ENCODE results near the gene UGT2B15.

Gene UGT2B15

GRCh38 chr4:68617003-68617698 is 53.3 kb downstream of the UGT2B15 start:
- TF ChIP-seq CTCF (IDR thresholded peaks at IDR 0.05; ENCODE audit: control insufficient read depth, insufficient read depth, low read depth, low read length, missing control alignments), result no peak
- H3K4me3 ChIP-seq (ENCODE audit: control insufficient read depth, low read depth, low read length), result no peak overlapping the region
- DNase-seq (ENCODE audit: low read depth), result no peak

GRCh38 chr4:68615699-68616422 is 54.6 kb downstream of the UGT2B15 start:
- DNase-seq (ENCODE audit: low read depth), result no peak
- TF ChIP-seq CTCF (IDR thresholded peaks at IDR 0.05; ENCODE audit: control insufficient read depth, insufficient read depth, low read depth, low read length, missing control alignments), result no peak
- H3K4me3 ChIP-seq (ENCODE audit: control insufficient read depth, low read depth, low read length), result no peak overlapping the region

- DNase-seq (ENCODE audit: low read depth), result no peak
- H3K4me3 ChIP-seq (ENCODE audit: control insufficient read depth, low read depth, low read length), result no peak overlapping the region
- TF ChIP-seq CTCF (IDR thresholded peaks at IDR 0.05; ENCODE audit: control insufficient read depth, insufficient read depth, low read depth, low read length, missing control alignments), result no peak
Measured at GRCh38 chr4:68613752-68614151, 56.7 kb downstream of the UGT2B15 start.

GRCh38 chr4:68606240-68606639 is 64.2 kb downstream of the UGT2B15 start:
- H3K4me3 ChIP-seq (ENCODE audit: control insufficient read depth, low read depth, low read length), result no peak overlapping the region
- no peak for DNase-seq (ENCODE audit: low read depth)
- no peak for TF ChIP-seq CTCF (IDR thresholded peaks at IDR 0.05; ENCODE audit: control insufficient read depth, insufficient read depth, low read depth, low read length, missing control alignments)

GRCh38 chr4:68599150-68599549 is 71.3 kb downstream of the UGT2B15 start:
- no peak for TF ChIP-seq CTCF (IDR thresholded peaks at IDR 0.05; ENCODE audit: control insufficient read depth, insufficient read depth, low read depth, low read length, missing control alignments)
- no peak overlapping the region for H3K4me3 ChIP-seq (ENCODE audit: control insufficient read depth, low read depth, low read length)
- DNase-seq (ENCODE audit: low read depth), result no peak

GRCh38 chr4:68597482-68597881 is 73.0 kb downstream of the UGT2B15 start:
- TF ChIP-seq CTCF (IDR thresholded peaks at IDR 0.05; ENCODE audit: control insufficient read depth, insufficient read depth, low read depth, low read length, missing control alignments), result no peak
- no peak overlapping the region for H3K4me3 ChIP-seq (ENCODE audit: control insufficient read depth, low read depth, low read length)
- no peak for DNase-seq (ENCODE audit: low read depth)
